DMS114 treated with DMSO at 0.1 percent for 48 hours (cell line): ENCODE measurements around the gene VPS13A.
"Not testable (repeated sequence)": the region's sequence is repeated elsewhere in the genome, so short reads cannot be mapped to it uniquely, and the experiment has no call there.

Experiments used
- DNase-seq: peaks from one replicate; lab custom pipeline; 2025; ENCODE audit not compliant: unreplicated experiment; lab: John Stamatoyannopoulos, UW

VPS13A gene

DNA sequence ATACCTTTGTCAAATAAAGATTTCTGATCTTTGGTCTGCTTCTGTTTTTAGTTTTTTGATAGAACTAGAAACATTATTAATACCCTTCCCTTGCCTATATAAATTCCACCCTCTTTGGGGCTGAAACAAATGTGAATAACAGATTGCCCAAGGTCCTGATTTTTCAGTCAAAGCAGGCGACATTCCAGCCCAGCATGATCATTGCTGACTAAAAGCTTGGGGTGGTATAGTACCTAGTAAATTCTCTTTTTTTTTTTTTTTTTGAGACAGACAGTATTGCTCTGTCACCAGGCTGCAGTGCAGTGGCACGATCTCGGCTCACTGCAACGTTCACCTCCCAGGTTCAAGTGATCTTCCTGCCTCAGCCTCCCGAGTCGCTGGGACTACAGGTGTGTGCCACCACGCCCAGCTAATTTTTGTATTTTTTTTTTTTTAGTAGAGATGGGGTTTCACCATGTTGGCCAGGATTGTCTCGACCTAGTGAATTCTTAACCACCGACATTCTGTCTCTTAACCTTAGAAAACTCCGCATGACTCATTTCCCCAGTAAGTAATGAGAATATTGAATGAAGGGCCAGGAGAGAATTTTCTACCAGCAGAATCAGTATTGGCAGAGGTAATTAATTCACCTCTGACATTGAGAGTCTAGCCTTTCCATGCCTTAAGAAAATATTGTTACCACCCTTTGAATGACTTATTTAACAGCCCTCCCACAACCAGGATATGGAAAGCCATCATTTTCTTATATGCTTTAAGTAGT lies 244.4 kb downstream of the VPS13A start:
- no peak for DNase-seq

DNA sequence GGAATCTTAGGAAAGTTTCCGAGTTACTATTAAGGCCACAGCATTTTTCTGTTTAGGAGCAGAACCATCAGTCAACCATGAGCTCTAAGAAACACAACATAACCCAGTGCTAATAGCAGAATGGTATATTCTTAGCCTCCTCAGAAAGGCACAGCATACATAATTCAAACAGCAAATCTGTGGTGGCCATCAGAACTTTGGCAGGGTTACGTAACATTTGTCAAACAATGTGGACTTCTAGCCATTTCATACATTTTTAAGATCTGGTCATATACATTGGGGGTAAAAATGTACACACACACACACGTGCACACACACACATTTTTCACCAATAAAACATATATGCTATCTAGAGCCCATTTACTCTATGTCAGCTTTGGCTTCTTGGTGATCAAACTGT lies 245.6 kb downstream of the VPS13A start:
- DNase-seq, result no peak

- DNase-seq, result no peak
These were observed 246.5 kb downstream of the VPS13A start for GRCh38 chr9:77423841-77424240.

DNA sequence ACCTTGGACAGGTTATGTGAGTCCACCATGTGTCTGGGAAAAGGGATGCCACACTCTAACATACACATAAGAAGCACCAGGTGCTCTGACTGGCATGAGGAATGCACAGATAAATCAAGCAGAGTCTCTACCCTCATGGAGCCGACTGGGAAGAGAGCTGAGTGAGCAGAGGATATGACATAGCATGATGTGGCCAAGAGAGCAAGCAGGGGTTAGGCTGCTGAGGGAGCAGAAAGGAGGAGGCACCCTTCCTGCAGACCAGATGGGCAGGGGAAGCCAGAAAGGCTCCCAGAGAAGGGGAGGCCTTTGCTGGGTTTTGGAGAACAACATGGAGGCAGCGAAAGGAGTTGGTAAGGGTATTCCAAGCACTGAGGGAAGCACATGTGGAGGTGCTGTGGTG lies 247.7 kb downstream of the VPS13A start:
- DNase-seq, result no peak

DNA sequence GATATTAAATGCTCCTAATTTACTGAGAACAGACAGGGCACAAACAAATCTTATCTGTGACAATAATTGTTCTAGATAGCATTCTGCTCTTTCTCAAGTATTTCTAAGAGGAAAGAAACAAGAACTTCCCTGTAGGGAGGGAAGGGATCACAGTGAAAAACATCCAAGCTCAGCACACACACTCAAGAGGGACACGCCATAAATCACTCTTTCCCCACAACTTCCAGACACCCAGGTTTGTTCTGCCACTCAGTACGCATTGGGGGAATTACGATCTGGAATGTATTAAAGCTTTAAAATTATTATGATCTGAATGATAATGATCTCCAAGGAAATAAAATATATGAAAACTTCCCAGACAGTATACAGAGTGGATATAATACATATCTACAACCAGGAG lies 249.4 kb downstream of the VPS13A start:
- no peak for DNase-seq

DNA sequence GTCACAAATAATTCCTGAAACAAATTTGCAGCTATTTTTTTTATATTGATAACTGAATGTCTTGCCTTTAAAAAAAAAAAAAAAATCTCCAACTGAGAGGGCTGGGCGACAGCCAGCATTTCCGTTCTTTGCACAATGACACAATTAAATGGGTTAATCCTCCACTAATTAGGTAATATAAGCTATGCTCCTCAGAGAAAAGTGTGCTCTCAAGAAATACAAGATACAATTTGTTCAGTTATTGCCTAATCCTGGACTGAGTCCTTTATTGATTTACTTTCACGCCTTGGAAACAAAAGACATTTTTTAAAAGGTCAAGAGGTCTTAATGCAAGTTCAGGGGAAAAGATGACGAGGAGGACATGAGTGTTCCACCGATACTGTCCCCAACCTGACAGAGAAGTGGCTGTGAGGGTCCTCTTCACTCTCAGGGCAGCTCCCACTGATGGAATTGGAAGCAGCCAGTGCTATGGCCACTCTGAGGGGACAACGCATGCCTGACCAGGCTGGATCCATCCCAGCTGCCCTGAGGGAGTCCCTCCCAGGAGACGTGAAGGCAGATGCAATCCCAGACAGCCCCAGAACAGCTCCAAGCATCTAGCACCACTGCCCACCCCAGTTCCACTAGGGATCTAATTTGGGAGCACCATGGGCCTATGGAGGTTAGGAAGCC lies 250.1 kb downstream of the VPS13A start:
- DNase-seq, result no peak

DNA sequence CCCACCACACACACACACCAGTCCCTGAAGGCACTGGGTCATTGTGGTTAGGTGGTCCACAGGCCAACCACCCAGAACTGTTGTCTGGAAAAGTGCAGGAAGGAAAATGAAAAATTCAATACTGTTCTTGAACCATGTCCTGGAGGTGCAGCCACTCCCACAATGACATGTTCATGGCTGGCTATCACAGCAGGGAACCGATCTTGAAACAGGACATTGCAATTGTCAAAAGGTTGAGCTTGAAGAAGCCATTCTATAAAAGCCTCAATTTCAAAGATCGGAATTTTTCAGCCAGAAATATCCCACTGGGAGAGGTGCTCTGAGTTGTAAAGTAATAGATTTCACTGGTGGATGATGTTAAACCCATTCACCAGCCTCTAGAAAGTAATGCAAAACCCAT lies 252.6 kb downstream of the VPS13A start:
- no peak for DNase-seq

DNA sequence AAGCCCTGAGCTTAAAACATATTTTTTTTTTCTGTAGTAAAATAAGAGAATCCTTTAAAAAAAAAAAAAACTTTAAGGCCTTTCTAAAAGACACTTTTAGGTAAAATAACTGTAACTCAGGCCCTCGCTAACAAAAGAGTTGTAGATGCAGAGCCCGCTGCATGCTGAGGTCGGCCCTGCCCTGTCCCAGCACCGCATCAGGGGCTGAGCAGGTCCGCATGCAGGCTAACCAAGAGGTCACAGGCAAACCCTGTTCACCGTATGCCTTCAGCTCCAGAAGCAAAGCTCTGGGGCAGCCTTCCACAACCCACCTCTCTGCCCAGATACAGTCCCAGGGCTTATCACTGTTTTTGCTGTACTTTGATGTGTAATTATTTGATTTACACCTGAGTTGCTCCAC lies 254.7 kb downstream of the VPS13A start:
- DNase-seq, result no peak

DNA sequence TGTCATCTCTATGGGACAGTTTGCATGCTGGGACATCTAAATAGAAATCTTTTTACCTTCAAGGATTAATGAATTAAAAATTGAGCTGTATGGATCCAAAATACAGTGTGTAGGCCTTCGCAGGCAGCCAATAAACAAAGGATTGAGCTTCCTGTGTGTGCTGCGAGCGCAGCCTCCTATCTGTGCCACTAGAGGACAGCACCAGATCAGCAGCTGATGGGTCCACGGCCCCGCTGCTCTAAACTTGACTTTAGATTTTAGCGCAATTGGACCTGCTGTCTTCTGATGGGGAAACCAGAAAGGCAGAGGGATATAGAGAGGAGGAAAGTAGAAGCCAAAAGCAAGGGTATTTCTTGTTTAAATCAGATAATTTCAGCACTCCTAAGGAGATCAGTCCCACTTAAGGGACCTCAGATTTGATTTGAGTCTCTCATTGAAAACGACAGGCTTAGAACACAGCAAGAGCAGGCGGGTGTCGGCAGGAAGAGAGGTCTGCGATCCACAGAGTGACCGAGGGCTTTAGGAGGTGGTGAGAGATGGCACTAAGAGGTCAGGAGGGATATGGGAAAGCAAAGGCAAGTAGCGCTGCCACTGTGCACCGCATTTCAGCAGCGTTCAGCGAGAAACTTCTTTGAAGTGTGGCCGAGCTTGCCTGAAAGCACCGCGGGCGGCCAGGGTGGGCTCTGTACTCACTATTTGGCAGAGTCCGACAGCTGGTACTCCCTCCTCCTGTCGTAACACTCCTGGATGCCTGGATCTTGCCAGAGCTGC lies 256.5 kb downstream of the VPS13A start:
- peak; percentile 32 for DNase-seq

- no peak for DNase-seq
These were observed 257.9 kb downstream of the VPS13A start for GRCh38 chr9:77435277-77435676.

GRCh38 chr9:77435688-77436087 lies 258.4 kb downstream of the VPS13A start:
- no peak for DNase-seq

DNA sequence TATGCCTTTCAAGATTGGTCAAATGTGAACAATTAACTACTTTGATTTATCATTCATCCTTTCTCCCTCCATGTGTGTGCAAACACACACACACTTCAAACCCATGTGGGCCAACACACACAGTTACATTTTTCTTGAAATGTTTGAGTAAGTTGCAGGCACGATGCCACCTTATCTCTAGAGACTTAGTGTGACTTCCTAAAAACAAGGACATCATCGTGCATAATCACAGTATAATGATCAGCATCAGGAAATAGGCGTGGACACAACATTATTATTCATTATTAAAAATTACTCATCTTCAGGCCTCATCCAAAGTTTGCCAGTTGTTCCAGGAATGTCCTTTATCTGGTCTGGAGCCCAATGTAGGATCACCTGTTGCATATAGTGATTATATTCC lies 261.3 kb downstream of the VPS13A start:
- DNase-seq, result no peak

GRCh38 chr9:77440057-77440456 lies 262.7 kb downstream of the VPS13A start:
- no peak for DNase-seq

DNA sequence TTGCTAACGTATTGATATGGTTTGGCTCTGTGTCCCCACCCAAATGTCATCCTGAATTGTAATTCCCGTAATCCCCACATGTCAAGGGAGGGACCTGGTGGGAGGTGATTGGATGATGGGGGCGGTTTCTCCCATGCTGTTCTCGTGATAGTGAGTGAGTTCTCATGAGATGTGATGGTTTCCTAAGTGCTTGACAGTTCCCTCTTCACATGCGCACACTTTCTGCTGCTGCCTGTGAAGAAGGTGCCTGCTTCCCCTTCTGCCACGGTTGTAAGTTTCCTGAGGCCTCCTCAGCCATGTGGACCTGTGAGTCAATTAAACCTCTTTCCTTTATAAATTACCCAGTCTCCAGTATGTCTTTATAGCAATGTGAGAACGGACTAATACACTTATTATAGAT lies 263.8 kb downstream of the VPS13A start:
- DNase-seq, result not testable (repeated sequence)

- DNase-seq, result no peak
These were observed 265.1 kb downstream of the VPS13A start for GRCh38 chr9:77442436-77442835.

DNA sequence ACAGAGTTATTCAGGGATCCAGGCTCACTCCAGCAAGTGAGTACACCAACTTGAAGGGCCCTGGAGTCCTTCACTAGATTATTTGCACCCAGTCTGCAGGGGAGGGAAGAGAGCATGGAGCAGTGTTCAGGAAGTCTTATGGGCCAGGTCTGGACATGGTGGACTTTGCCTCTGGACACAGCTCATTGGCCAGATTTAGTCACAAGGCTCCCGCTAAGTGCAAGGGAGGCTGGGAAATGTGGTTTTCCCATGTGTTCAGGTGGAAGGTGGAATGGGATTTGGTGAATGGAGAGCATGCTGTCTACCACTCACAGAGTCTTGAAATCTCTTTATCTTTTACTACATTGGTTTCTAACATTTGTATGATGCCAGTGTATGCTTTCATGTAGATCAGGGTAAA lies 270.3 kb downstream of the VPS13A start:
- no peak for DNase-seq

- DNase-seq, result no peak
These were observed 272.1 kb downstream of the VPS13A start for GRCh38 chr9:77449240-77450084.

- no peak for DNase-seq
These were observed 272.7 kb downstream of the VPS13A start for GRCh38 chr9:77450085-77450475.

- DNase-seq, result no peak
These were observed 274.2 kb downstream of the VPS13A start for GRCh38 chr9:77451507-77451906.

DNA sequence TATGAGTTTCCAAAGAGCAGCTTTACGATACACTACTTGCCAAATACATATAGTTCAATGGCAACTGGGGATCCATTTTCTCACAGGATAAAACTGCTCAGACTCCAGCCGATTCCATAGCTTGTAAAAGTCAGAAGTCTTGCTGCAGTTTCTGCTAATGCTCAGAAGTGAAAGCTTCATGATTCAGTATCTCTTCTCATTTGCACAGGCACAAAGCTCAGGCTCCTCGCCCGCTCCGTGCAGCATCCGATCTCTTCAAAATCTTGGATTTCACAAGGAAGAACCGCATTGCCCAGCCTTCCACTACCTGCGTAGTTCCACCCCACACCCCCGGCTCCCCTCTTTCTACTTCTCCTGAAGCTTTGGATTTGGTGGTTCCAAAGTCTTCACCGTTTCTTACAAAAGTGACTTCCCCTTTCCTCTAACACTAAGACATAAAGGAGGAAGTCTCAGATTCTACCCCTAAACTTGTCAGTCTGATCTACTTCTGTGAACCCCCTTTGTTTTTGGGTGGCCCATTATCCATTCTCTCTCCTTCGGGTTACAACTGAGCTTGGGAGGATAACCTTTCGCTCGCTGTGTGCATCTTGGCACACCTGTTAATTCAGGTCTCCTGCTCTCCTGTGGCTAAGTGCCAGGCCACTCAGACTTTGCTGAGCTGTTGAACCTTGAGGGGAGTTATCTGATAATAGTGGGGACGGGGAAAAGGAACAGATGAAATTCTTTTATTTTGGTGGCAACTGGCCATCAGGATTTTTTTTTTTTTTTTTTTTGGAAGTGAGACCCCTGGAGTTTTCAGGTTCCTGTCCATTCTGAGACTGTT lies 276.7 kb downstream of the VPS13A start:
- no peak for DNase-seq
